ENCODE measurements around the gene NDUFB2. TPM values are rescaled to one million over a fixed set of nuclear protein-coding genes. Genes with fewer than 3 reads are reported as not detected.
"Not testable (repeated sequence)": the region's sequence is repeated elsewhere in the genome, so short reads cannot be mapped to it uniquely, and the experiment has no call there.

NDUFB2 gene
- total RNA-seq, 1 experiment from 2014 or later: 734 TPM

- DNase-seq (ENCODE audit: low read depth): no peak
Measured at GRCh38 chr7:140689199-140690152, 7.0 kb upstream of the NDUFB2 start.

GRCh38 chr7:140691376-140692045 is 5.0 kb upstream of the NDUFB2 start:
- no peak for DNase-seq (ENCODE audit: low read depth)

GRCh38 chr7:140693849-140694248 is 2.7 kb upstream of the NDUFB2 start:
- DNase-seq (ENCODE audit: low read depth): not testable (repeated sequence)

- no peak for DNase-seq (ENCODE audit: low read depth)
Measured at GRCh38 chr7:140694592-140694991, 1.9 kb upstream of the NDUFB2 start.

- DNase-seq (ENCODE audit: low read depth): no peak
Measured at GRCh38 chr7:140695381-140695780, 1.1 kb upstream of the NDUFB2 start.

GRCh38 chr7:140696024-140696679 is 356 bp upstream of the NDUFB2 start:
- peak; percentile 92 for DNase-seq (ENCODE audit: low read depth)

- DNase-seq (ENCODE audit: low read depth): no peak
Measured at GRCh38 chr7:140697447-140698143, 1.1 kb downstream of the NDUFB2 start.

GRCh38 chr7:140698477-140698876 is 2.0 kb downstream of the NDUFB2 start:
- DNase-seq (ENCODE audit: low read depth): no peak

- peak; percentile 15 for DNase-seq (ENCODE audit: low read depth)
Measured at GRCh38 chr7:140702774-140703173, 6.3 kb downstream of the NDUFB2 start.

GRCh38 chr7:140704205-140704604 is 7.7 kb downstream of the NDUFB2 start:
- no peak for DNase-seq (ENCODE audit: low read depth)

- DNase-seq (ENCODE audit: low read depth): no peak
Measured at GRCh38 chr7:140707132-140707531, 10.6 kb downstream of the NDUFB2 start.

GRCh38 chr7:140708764-140709163 is 12.3 kb downstream of the NDUFB2 start:
- not testable (repeated sequence) for DNase-seq (ENCODE audit: low read depth)

- DNase-seq (ENCODE audit: low read depth): not testable (repeated sequence)
Measured at GRCh38 chr7:140712392-140712791, 15.9 kb downstream of the NDUFB2 start.

GRCh38 chr7:140714331-140715040 is 18.0 kb downstream of the NDUFB2 start:
- no peak for DNase-seq (ENCODE audit: low read depth)

- peak; percentile 10 for DNase-seq (ENCODE audit: low read depth)
Measured at GRCh38 chr7:140719721-140720120, 23.2 kb downstream of the NDUFB2 start.

GRCh38 chr7:140722254-140722653 is 25.7 kb downstream of the NDUFB2 start:
- no peak for DNase-seq (ENCODE audit: low read depth)

- DNase-seq (ENCODE audit: low read depth): no peak
Measured at GRCh38 chr7:140723006-140723405, 26.5 kb downstream of the NDUFB2 start.

GRCh38 chr7:140723574-140723973 is 27.1 kb downstream of the NDUFB2 start:
- no peak for DNase-seq (ENCODE audit: low read depth)

- DNase-seq (ENCODE audit: low read depth): no peak
Measured at GRCh38 chr7:140724706-140725105, 28.2 kb downstream of the NDUFB2 start.

GRCh38 chr7:140726281-140726680 is 29.8 kb downstream of the NDUFB2 start:
- peak; percentile 25 for DNase-seq (ENCODE audit: low read depth)

- no peak for DNase-seq (ENCODE audit: low read depth)
Measured at GRCh38 chr7:140732416-140732815, 35.9 kb downstream of the NDUFB2 start.
